PFSK-1 (cell line): ENCODE data around the gene NKAPD1.

Experiments
- FOXP2 ChIP-seq: optimal IDR thresholded peaks from 2 replicates; pipeline ENCODE3; 2011; ENCODE audit warnings: borderline replicate concordance, control low read depth, inconsistent platforms; ENCODE audit not compliant: insufficient read depth; ENCODE audit errors: extremely low read length, extremely low read depth
- POLR2AphosphoS5 ChIP-seq: IDR thresholded peaks from 2 replicates; pipeline ENCODE4 v1.6.1; 2012; ENCODE audit warnings: low read depth, mild to moderate bottlenecking, control low read depth, low read length, moderate library complexity
- REST ChIP-seq, 2 experiments: IDR thresholded peaks; 2 replicates each; pipeline versions ENCODE4 v1.6.1 to v1.8.0; 2011 to 2012; ENCODE audit warnings: low read depth in 2 of 2, low read length in 2 of 2, control low read depth in 1 of 2, inconsistent platforms in 1 of 2, mild to moderate bottlenecking in 1 of 2, moderate library complexity in 1 of 2; ENCODE audit not compliant: insufficient read depth in 1 of 2
- SIN3A ChIP-seq: IDR thresholded peaks from 2 replicates; pipeline ENCODE4 v1.6.1; 2012; ENCODE audit warnings: mild to moderate bottlenecking, low read length, moderate library complexity, borderline replicate concordance; ENCODE audit not compliant: insufficient read depth
- TAF1 ChIP-seq: IDR thresholded peaks from 2 replicates; pipeline ENCODE4 v1.6.1; 2012; ENCODE audit warnings: low read length, control low read depth, borderline replicate concordance; ENCODE audit not compliant: insufficient read depth

The NKAPD1 gene

DNA sequence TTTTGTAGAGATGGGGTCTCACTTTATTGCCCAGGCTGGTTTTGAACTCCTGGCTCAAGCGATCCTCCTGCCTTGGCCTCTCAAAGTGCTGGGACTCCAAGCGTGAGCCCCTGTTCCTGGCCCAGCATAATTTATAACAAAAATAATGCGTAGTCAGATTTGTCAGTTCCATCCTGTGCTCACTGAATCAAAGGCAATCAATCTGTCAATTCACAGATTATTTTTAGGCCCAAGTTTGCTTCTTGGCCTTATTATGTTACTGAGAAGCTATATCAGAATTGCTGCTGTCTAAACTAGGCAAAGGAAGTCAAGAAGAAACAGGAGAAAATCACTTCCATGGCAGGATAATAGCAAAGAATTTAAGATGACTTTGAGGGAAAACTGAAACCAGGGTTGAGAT is 40.2 kb upstream of the NKAPD1 start:
- TF ChIP-seq TAF1 (no peak), POLR2AphosphoS5 (no peak), REST (IDR thresholded peaks at IDR 0.05; ENCODE audit: insufficient read depth in 1 of 2, low read depth in 2 of 2, low read length in 2 of 2) (no peak), FOXP2 (no peak), SIN3A (no peak)

DNA sequence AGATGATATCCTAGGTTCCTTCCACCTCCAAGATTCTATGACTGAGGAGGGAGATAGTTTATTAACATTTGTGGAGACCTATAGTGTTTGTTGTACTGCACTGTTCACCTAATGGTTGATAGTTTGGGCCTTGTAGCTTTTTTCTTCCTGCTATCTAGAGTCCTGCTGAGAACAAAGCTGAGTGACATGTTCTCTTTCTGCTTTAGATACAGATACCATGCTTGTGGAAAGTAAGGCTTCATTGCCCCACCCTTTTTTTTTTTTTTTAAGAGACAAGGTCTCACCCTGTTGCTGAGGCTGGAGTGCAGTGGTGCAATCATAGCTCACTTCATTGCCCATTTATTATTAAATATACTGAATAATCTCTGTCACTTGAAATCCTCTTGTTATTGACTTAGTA is 36.6 kb upstream of the NKAPD1 start:
- no peak for TF ChIP-seq POLR2AphosphoS5
- TF ChIP-seq REST (IDR thresholded peaks at IDR 0.05; ENCODE audit: insufficient read depth in 1 of 2, low read depth in 2 of 2, low read length in 2 of 2) = no peak
- TF ChIP-seq TAF1 = no peak
- no peak for TF ChIP-seq FOXP2
- no peak for TF ChIP-seq SIN3A

GRCh38 chr11:112042161-112042960 is 31.7 kb upstream of the NKAPD1 start:
- no peak for TF ChIP-seq TAF1
- TF ChIP-seq POLR2AphosphoS5 = no peak
- TF ChIP-seq REST (IDR thresholded peaks at IDR 0.05; ENCODE audit: insufficient read depth in 1 of 2, low read depth in 2 of 2, low read length in 2 of 2) = no peak
- TF ChIP-seq FOXP2 = no peak
- TF ChIP-seq SIN3A = no peak

- no peak for TF ChIP-seq REST (IDR thresholded peaks at IDR 0.05; ENCODE audit: insufficient read depth in 1 of 2, low read depth in 2 of 2, low read length in 2 of 2)
- TF ChIP-seq TAF1 = no peak
- TF ChIP-seq FOXP2 = no peak
- TF ChIP-seq POLR2AphosphoS5 = no peak
- no peak for TF ChIP-seq SIN3A
These were observed 31.2 kb upstream of the NKAPD1 start for GRCh38 chr11:112042961-112043304.
